Lung (tissue), 12 donors: ENCODE measurements around the gene FBLN1. TPM values are rescaled to one million over a fixed set of nuclear protein-coding genes. Genes with fewer than 3 reads are reported as not detected.

Experiments used
- ATAC-seq: fragments of 200-7000 bp; cut with Tn5 transposase; one replicate; pipeline ENCODE4 v1.9.1; 2020; ENCODE audit warnings: moderate number of reproducible peaks; ENCODE audit not compliant: insufficient read depth, low FRiP score
- DNase-seq, 3 donors: peaks; one replicate each; pipeline ENCODE4 v3.0.0-alpha.2; 2013 to 2017
- H3K27ac ChIP-seq, 2 donors: one replicate each; pipeline ENCODE4 v1.5.1; 2013; ENCODE audit warnings: mild to moderate bottlenecking in 2 of 2, moderate library complexity in 2 of 2, control low read depth in 1 of 2, inconsistent platforms in 1 of 2, low read depth in 1 of 2, low read length in 1 of 2
- H3K27me3 ChIP-seq, 3 donors: one replicate each; pipeline ENCODE4 v1.5.1; 2013; ENCODE audit warnings: low read length in 2 of 3; ENCODE audit not compliant: control insufficient read depth in 3 of 3, insufficient read depth in 3 of 3
- H3K36me3 ChIP-seq, 4 donors: one replicate each; pipeline ENCODE4 v1.5.1; 2013; ENCODE audit warnings: low read length in 4 of 4, mild to moderate bottlenecking in 1 of 4, moderate library complexity in 1 of 4; ENCODE audit not compliant: control insufficient read depth in 4 of 4, insufficient read depth in 4 of 4
- H3K4me1 ChIP-seq, 5 donors: one replicate each; pipeline ENCODE4 v1.5.1; 2013; ENCODE audit warnings: low read length in 5 of 5, mild to moderate bottlenecking in 2 of 5, moderate library complexity in 1 of 5; ENCODE audit not compliant: control insufficient read depth in 5 of 5, insufficient read depth in 5 of 5
- H3K4me3 ChIP-seq: one replicate; pipeline ENCODE4 v1.5.1; 2013; ENCODE audit warnings: mild to moderate bottlenecking, control low read depth, moderate library complexity
- H3K9ac ChIP-seq, 2 donors: one replicate each; pipeline ENCODE4 v1.5.1; 2013; ENCODE audit warnings: low read length in 2 of 2, control low read depth in 1 of 2; ENCODE audit not compliant: insufficient read depth in 1 of 2
- H3K9me3 ChIP-seq, 4 donors: one replicate each; pipeline ENCODE4 v1.5.1; 2013; ENCODE audit warnings: low read length in 3 of 4, mild to moderate bottlenecking in 1 of 4, moderate library complexity in 1 of 4; ENCODE audit not compliant: control insufficient read depth in 4 of 4, insufficient read depth in 3 of 4
- WGBS, 2 donors: extraction: QIAGEN DNeasy Blood & Tissue Kit; methylation state at CpG; one replicate each; pipeline ENCODE4 v1.1.7; 2013; 5-methylcytosine and 5-hydroxymethylcytosine counted together
- polyA plus RNA-seq, 2 donors: library from polyadenylated mRNA; stranded (reverse); fragments of 200-250 nt; gene quantifications; one replicate each; pipeline ENCODE4 v1.2.1, GENCODE V29; 2013
- total RNA-seq, 2 donors: library from RNA; depleted of rRNA in 1 of 2; stranded (reverse); fragments of >200 nt in 1 of 2; gene quantifications; one replicate each; pipeline ENCODE4 v1.2.1, GENCODE V29; 2014 to 2021
- TF ChIP-seq, protein P1 (sequence below): IDR thresholded peaks from 2 replicates; pipeline ENCODE4 v1.5.1; 2012; ENCODE audit warnings: mild to moderate bottlenecking; ENCODE audit errors: control extremely low read depth, extremely low read depth
- donor health status: control.
- donor health status: control.
- donor health status: Bipolar disorder and iron deficiency.
- donor health status: healthy.
- donor health status: DM: yes; HTN: yes; CAD: no.

Gene FBLN1
- total and polyA plus RNA-seq, 4 donors = 82.7 to 357 (median 233) TPM

DNA sequence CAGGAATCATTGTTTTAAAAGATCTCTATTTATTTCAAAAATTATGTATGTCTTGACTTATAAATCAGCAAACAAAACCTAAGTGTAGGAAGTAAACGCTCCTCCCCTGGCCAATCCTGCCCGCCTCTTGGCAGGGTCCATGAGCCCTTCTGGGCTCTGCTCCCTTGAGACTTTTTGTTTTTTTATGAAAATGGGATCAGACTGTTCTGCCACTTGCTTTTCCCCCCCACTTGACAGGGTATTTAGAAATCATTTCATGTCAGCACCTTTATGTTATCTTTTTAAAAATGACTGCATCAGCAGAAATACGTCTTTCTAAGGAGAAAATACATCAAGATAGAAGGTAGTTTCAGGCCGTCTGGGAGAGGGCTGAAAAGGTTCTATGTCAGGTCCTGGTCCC is 35.6 kb downstream of the FBLN1 start:
- H3K9ac ChIP-seq = peak overlapping the region in 1 of 2 donors; percentile 70
- no peak overlapping the region for H3K4me3 ChIP-seq
- 59 to 79% methylated on average over 4 of the region's 4 CpGs for whole genome bisulfite sequencing, 2 donors
- ATAC-seq (no peak), DNase-seq (peak in 2 of 3 donors; percentile 53 to 54)
- no peak overlapping the region for H3K27ac ChIP-seq
- peaks cover 0 to 63% (median 22%) of the 10 kb centered on the region in 4 donors for H3K36me3 ChIP-seq
- H3K4me1 ChIP-seq = peaks cover 0 to 48% (median 21%) of the 10 kb centered on the region in 5 donors
- no peaks in the 10 kb centered on the region for H3K9me3 ChIP-seq
- no peaks in the 10 kb centered on the region for H3K27me3 ChIP-seq
- TF ChIP-seq, protein P1, sequence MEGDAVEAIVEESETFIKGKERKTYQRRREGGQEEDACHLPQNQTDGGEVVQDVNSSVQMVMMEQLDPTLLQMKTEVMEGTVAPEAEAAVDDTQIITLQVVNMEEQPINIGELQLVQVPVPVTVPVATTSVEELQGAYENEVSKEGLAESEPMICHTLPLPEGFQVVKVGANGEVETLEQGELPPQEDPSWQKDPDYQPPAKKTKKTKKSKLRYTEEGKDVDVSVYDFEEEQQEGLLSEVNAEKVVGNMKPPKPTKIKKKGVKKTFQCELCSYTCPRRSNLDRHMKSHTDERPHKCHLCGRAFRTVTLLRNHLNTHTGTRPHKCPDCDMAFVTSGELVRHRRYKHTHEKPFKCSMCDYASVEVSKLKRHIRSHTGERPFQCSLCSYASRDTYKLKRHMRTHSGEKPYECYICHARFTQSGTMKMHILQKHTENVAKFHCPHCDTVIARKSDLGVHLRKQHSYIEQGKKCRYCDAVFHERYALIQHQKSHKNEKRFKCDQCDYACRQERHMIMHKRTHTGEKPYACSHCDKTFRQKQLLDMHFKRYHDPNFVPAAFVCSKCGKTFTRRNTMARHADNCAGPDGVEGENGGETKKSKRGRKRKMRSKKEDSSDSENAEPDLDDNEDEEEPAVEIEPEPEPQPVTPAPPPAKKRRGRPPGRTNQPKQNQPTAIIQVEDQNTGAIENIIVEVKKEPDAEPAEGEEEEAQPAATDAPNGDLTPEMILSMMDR = no peak

DNA sequence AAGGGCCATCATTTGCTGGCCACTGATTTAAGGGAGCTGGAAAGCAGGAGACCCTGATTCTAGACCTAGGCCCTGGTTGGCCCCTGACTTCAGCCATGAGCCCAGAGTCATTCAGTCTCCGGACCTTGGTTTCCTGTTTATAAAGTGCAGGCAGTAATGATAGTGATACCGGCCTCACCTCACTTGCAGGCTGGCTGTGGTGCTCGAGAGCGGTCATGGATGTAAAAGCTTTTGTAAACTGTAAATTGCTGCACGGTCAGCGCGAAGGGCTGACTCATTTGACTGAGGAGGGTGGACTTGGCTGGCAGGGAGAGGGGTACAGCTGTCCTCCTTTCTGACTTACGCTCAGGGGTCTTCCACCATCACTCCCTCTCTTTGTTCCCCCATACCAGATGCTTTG is 37.4 kb downstream of the FBLN1 start:
- Histone ChIP-seq H3K27ac (no peak overlapping the region), H3K9ac (no peak overlapping the region), H3K27me3 (no peaks in the 10 kb centered on the region), H3K4me1 (peaks cover 0 to 33% (median 14%) of the 10 kb centered on the region in 5 donors), H3K4me3 (no peak overlapping the region), H3K36me3 (peaks cover 0 to 72% (median 25%) of the 10 kb centered on the region in 4 donors), H3K9me3 (no peaks in the 10 kb centered on the region)
- DNase-seq = no peak
- WGBS, 2 donors = 70 to 79% methylated on average over 8 of the region's 8 CpGs
- TF ChIP-seq, protein P1 = no peak
- ATAC-seq = no peak

DNA sequence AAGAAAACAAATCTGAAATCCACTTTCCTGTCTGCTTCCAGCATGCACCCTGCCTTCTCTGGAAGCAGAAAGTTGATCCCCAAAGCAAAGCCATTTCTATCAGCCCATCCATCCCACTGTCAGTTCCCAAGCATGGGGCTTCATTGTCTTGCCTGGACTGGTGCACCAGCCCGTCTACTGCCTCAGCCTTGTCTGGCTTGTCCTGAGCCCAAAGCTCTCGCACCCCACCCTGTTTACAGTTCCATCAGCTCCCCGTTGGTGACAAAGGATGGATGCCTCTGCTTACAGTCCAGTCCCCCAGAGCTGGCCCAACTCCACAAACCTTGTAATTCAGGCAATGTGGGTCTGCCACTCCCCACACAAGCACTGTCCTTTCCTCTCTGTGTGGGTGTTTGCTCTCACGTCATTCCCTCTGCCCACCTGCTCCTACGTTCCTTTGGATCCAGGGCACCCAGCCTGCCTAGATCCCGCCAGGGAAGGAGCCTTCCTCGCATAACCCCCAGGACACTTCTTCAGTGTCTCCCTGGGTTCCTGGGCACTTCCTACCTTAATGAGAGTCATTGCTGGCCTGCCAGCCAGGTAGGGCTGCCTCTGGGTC is 38.8 kb downstream of the FBLN1 start:
- no peaks in the 10 kb centered on the region for H3K27me3 ChIP-seq
- DNase-seq (peak in 1 of 3 donors; percentile 55), ATAC-seq (no peak)
- H3K27ac ChIP-seq = no peak overlapping the region
- TF ChIP-seq, protein P1 = no peak
- H3K9me3 ChIP-seq = no peaks in the 10 kb centered on the region
- H3K4me3 ChIP-seq = no peak overlapping the region
- H3K4me1 ChIP-seq = peaks cover 0 to 26% (median 14%) of the 10 kb centered on the region in 5 donors
- H3K9ac ChIP-seq = no peak overlapping the region
- H3K36me3 ChIP-seq = peaks cover 0 to 71% (median 28%) of the 10 kb centered on the region in 4 donors
- WGBS, 2 donors = 84 to 91% methylated on average over 7 of the region's 7 CpGs
